NCI-H446 treated with DMSO at 0.1 percent for 48 hours (cell line): ENCODE measurements around the gene WDR20.
"Not testable (repeated sequence)": the region's sequence is repeated elsewhere in the genome, so short reads cannot be mapped to it uniquely, and the experiment has no call there.

ENCODE experiments used
- DNase-seq: peaks from one replicate; lab custom pipeline; 2025; lab: John Stamatoyannopoulos, UW

Gene WDR20

GRCh38 chr14:102238766-102239165 is 99.1 kb downstream of the WDR20 start:
- no peak for DNase-seq

DNA sequence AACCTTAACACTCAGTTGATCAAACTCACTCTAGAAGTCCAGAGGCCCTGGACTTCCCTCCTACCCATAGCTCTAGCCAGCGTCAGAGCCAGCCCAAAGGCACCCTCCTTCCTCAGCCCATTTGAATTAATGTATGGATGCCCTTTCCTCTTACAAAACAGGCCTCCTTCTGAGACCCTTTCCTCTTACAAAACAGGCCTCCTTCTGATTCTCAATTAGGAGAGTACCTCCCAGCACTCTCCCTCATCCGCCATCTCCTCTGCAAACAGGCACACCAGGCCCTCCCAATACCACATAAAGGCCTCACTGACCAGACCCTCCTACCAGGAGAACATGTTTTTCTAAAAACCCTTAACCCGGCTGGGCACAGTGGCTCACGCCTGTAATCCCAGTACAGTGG is 99.5 kb downstream of the WDR20 start:
- DNase-seq, result no peak

DNA sequence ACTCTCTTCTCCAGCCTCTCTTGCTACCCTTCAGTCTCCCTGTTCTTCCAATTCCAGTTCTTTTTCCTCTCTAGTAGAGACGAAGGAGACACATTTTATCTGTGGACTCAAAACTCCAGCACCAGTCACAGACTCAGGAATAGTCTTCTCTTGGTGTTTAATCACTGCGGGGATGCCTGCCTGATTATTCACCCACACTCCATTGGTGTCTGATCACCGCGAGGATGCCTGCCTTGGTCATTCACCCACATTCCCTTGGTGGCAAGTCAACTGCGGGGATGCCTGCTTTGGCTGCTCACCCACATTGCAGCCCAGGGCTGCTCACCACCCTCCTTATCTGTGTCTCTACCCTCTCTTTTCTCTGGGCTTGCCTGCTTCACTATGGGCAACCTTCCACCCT is 100.8 kb downstream of the WDR20 start:
- not testable (repeated sequence) for DNase-seq

DNA sequence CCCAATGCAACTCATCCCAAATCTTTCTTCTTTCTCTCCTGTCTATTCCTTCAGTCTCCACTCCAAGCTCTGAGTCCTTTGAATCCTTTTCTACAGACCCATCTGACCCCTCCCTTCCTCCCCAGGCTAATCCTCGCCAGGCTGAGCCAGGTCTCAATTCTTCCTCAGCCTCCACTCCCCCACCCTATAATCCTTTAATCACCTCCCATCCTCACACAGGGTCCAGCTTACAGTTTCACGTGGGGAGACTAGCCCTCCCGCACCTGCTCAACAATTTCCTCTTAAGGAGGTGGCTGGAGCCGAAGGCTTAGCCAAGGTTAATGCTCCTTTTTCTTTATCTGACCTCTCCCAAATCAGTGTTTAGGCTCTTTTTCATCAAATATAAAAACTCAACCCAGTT is 101.5 kb downstream of the WDR20 start:
- DNase-seq, result no peak

DNA sequence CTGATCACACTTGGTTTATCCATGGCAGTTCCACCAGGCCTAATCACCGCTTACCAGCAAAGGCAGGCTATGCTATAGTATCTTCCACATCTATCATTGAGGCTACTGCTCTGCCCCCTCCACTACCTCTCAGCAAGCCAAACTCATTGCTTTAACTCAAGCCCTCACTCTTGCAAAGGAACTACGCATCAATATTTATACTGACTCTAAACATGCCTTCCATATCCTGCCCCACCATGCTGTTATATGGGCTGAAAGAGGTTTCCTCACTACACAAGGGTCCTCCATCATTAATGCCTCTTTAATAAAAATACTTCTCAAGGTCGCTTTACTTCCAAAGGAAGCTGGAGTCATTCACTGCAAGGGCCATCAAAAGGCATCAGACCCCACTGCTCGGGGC is 104.1 kb downstream of the WDR20 start:
- not testable (repeated sequence) for DNase-seq

DNA sequence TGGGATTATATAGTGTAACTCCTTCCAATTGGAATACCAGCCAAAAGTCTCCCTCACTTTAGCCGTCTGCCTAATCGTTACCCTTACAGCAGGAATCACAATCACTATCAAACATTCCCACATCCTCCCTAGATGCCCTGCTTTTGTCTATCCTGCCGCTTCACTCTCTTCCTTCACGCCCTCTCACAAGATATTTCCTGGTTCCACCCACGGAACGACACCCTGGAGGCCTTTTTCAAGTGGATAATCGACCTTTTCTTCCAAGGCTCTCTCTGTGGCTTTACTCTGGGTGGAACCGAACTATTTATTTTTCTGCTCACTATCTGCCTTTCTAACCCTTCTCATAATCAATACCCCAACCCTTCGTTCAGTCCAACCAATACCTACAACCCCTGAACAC is 106.4 kb downstream of the WDR20 start:
- no peak for DNase-seq

GRCh38 chr14:102248121-102248520 is 108.4 kb downstream of the WDR20 start:
- DNase-seq, result no peak

GRCh38 chr14:102249041-102249440 is 109.3 kb downstream of the WDR20 start:
- no peak for DNase-seq

- no peak for DNase-seq
These were observed 110.3 kb downstream of the WDR20 start for GRCh38 chr14:102249981-102250380.

- DNase-seq, result no peak
These were observed 110.9 kb downstream of the WDR20 start for GRCh38 chr14:102250636-102251035.

- DNase-seq, result no peak
These were observed 111.5 kb downstream of the WDR20 start for GRCh38 chr14:102251161-102251560.

DNA sequence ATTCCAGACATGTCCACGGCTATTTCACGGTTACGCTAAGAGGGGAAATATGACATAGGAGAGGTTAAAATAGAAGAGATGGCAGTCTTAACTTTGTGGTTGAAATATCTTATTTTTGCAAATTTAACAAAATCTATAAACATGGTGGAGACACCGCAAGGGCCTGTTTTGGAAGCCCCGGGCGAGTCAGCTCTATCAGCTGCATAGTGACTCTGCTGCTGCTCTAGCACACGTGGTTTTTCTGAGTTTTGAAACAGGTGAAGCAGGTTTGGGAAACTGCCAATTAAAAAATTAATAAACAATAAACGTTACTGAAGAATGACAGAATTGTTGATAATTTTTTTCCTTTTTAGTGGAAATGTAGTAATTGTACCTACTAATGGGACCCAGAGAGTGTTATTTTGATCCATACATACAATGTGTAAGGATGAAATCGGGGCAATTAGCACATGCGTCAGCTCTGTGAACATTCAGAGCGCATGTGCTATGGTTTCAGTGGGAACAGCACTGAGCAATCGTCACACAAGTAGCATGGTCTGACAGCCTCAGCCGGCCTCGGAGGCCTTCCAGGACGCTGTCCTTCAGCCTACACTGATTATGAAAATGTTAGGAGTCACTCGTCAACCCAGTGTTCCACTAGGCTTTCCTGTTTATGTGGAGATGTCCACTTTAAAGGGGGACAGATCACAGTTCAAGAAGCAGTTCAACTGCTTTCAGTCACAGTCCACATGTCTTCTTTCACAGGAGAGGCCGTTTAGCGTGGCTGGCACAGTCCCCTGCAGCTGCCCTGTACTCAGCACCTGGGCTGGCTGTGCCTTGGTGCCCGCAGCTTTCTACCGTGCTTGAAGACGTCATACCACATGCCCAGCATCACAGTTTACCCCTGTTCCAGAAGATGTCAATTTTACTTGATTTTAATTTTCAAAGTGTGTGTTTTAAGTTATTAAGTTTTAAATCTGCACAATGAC is 113.4 kb downstream of the WDR20 start:
- DNase-seq, result no peak

DNA sequence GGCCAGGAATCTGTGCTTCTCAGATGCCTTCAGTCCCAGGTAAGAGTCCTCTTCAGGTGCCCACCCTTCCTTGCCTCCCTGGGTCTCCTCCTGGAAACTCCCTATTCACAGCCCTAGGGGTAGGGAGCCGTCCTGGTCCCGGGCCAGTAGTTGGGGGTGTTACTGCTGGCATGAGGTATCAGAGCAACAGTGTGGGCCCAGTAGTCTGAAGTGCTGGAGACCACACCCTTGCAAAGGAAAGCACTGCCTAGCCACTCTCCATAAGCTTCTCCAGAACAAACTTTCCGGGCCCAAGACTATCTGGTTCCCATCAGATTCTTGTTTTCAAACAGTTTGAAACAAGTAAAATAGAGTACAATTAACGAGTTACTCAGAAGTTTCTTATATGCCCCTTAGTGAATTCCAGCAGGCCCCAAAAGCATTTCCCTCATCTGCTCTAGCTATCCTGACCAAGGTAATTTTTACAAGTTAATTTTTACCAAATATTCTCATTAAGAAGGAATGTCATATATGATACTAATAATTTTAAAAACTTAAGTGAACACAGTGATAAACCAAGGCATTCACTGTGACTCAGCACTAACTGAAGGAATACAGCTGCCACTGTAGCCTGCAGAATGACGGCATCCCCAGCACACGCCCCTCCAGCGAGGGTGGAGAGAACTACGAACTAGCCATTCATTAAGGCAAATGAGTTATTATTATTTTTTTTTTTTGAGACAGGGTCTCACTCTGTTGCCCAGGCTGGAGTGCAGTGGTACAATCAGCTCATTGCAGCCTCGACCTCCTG is 115.9 kb downstream of the WDR20 start:
- no peak for DNase-seq

DNA sequence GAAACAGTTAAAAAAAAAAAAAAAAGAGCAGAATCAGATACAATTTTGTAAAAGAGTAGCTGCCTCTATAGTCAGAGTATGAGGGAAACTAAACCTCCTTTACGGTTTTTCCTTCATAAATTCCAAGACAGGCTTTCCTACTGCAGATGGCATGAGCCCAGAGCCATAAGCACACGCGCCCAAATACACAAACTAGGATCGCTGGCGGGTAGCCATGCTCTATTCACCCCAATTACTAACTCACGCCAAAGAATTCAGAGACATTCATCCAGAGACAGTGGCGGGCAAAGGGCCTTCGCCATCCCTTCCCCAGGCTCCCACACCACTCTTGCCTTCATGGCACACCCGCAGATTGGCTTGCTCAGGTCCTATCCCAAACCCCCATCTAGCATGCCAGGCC is 117.0 kb downstream of the WDR20 start:
- DNase-seq, result no peak

GRCh38 chr14:102258136-102258535 is 118.4 kb downstream of the WDR20 start:
- no peak for DNase-seq
